GM21529 (cell line): ENCODE data around the gene POC5.
"Not testable (repeated sequence)": the region's sequence is repeated elsewhere in the genome, so short reads cannot be mapped to it uniquely, and the experiment has no call there.

Experiments
- ATAC-seq: cut with Tn5 transposase; IDR thresholded peaks from one replicate; pipeline ENCODE4 v1.9.1; 2021; ENCODE audit not compliant: unreplicated experiment

POC5 gene, protein sequence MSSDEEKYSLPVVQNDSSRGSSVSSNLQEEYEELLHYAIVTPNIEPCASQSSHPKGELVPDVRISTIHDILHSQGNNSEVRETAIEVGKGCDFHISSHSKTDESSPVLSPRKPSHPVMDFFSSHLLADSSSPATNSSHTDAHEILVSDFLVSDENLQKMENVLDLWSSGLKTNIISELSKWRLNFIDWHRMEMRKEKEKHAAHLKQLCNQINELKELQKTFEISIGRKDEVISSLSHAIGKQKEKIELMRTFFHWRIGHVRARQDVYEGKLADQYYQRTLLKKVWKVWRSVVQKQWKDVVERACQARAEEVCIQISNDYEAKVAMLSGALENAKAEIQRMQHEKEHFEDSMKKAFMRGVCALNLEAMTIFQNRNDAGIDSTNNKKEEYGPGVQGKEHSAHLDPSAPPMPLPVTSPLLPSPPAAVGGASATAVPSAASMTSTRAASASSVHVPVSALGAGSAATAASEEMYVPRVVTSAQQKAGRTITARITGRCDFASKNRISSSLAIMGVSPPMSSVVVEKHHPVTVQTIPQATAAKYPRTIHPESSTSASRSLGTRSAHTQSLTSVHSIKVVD

DNA sequence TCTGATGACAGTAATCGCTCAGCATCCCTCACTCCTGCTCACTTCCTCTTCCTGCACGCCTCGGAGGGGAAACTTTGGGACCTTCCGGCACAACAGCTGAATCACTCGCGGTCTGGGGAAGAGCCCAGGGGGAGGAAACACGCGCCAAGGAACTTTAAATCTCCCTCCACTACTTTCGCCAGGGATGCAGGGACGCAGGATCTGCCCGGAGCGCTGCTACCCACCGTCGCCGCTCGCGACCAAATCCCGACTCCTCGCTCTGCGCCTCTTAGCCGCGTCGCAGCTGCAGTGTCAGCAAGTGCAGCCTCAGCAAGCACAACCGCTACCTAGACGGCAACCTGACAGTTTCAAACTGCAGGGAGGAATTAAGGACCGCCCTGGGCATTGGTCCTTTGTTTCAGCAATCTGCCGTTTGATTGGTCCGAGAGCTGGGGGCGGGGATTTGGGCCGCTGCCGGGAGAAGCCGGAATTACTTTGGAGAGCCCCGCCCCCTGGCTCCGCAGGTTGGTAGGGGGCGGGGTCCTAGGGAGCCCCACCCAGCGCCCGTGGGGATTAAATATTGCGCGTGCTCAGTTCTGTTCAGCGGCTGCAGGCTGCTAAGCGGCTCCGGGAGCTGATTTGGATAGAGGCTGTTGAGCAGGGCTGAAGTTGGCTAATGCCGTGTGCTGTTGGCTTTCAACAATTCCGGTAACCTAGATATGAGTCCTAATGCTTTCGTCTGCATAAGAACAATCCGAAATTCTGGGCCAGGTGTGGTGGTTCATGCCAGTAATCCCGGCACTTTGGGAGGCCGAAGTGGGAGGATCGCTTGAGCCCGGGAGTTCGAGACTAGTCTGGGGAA, at the start of gene POC5:
Gene POC5, minus strand, starts transcription at position 356 of the 841 bp plus-strand sequence. CDS start 4,500 bp downstream, outside the sequence.
- peak; percentile 93 for ATAC-seq

DNA sequence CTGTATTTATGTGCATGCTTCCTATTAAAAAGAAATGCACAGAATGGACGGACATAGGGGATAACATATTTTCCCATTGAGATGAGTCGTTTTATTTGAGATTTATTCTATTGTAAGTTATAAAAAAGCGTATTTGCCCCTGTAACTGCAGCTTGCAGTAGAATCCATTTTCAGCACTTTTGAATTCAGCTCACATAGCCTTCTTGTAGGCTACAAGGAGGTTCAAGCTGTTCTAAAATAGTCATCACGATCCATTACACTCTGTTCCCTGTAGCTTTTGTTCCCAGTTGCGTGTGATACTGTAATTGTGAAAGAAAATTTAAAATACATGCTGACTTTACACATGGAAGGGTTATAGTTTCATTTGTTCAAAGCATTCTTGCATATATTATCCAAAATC, 40.9 kb upstream of the POC5 start:
- ATAC-seq, result no peak

DNA sequence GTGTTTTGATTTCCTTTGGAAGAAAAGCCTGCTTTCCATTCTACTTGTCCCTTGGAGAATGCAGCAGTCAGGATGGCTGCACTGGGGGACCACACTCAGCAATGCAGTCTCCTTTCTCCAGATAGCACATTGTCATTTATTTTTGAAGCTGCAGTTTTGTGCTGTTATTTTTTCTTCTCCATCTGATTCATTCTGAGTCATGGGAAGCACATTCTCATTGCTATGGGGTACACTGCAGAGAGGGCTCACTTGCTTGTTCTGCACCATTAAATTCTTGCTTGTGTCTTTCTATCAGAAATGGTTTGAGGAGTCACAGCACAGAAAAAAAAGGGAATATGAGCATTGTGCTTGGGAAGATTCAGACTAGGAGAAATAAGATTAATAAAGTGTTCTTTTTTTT, 39.7 kb upstream of the POC5 start:
- no peak for ATAC-seq

GRCh38 chr5:75756211-75756610, 39.0 kb upstream of the POC5 start:
- no peak for ATAC-seq

DNA sequence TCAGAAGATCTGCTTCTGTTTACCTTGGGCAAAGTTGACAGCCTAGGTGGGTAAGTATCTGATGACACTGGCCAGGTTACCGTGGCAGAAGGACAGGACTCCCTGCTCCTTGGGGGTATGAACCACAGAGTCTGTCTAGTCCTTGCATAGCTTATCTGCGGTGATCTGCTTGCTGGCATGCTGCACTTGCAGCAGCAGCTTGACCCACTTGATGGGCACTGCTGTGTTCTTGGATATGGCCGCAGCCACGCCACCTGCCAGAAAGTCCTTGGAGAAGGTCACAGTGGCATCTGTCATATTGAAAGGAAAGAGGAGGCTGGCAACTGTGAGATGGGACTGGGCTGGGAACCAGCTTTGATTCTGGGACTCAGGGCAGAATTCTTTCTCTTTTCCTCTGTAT, 35.9 kb upstream of the POC5 start:
- no peak for ATAC-seq

DNA sequence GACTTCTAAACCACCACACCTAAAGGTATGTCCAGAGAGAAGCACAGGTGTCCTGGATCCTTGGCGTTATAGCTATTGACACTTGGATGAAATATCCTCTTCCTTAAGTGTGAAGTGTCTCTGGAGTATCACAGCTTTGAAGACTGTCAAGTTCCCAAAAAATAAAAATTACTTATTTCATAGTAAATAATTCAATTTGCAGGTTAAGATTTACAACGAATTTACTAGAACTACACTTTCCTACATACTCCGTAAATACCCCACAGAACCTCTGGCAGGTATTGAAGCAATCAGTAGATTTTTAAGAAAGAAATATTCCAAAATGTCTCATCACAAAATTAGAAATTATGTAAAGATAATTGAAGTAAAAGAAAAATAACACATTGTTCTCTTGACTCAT, 27.1 kb upstream of the POC5 start:
- ATAC-seq, result no peak

GRCh38 chr5:75736273-75736672, 19.0 kb upstream of the POC5 start:
- ATAC-seq, result no peak

GRCh38 chr5:75734913-75735789, 17.9 kb upstream of the POC5 start:
- no peak for ATAC-seq

GRCh38 chr5:75733767-75734166, 16.5 kb upstream of the POC5 start:
- no peak for ATAC-seq

DNA sequence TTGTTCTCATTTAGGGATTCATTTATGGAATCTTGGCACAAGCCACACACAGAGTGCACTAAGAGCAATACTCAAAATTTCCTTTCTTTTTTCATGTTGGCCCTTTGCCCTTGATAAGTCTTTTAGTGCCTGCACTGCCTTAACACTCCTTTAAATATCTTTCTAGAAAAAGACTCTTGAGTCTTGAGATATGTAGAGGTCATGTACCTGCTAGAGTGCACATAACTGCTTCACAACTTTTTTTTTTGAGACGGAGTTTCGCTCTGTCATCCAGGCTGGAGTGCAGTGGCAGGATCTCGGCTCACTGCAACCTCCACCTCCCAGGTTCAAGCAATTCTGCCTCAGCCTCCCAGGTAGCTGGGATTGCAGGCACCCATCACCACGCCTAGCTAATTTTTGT, 14.3 kb upstream of the POC5 start:
- not testable (repeated sequence) for ATAC-seq

DNA sequence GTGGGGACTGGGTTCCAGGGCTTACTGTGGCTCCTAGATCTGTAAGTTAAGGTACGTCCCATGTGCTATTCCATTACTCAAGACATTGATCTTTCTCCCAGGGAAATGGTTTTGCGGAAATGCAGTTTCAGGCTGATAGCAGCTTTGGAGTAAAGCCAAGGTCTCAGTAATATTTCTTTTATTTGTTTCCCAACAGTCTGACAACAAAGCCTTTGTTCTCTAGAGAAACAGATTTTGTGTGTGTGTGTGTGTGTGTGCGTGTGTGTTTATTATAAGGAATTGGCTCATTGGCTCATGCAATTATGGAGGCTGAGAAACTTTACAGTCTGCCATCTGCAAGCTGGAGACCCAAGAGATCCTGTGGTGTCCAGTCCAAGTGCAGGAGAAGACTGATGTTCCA, 12.1 kb upstream of the POC5 start:
- ATAC-seq, result no peak

DNA sequence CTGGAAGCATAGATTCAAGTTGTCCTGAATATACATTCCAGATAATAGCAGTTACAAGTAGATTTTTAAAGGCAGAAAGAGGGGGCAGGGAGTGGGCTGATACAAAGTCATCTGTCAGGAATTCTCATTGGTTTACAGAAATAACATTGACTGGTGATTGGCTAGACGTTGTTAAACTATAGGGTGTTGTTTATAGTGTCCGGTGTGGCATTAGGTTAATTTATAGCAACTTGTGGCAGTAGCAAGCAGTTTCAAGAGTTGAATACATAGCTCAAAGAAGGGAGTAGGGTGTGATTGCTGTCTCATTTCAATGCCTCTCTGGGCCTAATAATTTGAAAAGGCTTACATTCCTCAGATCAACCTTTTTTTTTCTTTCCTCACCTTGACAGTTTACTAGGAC, 10.7 kb upstream of the POC5 start:
- no peak for ATAC-seq

GRCh38 chr5:75726224-75726623, 9.0 kb upstream of the POC5 start:
- ATAC-seq, result not testable (repeated sequence)

DNA sequence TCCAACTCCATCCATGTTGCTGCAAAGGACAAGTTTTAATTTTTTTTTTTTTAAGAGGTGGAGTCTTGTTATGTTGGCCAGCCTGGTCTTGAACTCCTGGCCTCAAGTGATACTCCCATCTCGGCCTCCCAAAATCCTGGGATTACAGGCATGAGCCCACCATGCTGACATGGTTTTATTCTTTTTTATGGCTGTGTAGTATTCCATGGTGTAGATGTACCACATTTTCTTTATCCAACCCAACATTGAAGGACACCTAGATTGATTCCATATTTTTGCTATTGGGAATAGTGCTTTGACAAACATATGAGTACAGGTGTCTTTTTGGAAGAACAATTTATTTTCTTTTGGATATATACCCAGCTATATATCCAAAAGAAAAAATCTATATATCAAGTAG, 6.1 kb upstream of the POC5 start:
- ATAC-seq, result no peak

DNA sequence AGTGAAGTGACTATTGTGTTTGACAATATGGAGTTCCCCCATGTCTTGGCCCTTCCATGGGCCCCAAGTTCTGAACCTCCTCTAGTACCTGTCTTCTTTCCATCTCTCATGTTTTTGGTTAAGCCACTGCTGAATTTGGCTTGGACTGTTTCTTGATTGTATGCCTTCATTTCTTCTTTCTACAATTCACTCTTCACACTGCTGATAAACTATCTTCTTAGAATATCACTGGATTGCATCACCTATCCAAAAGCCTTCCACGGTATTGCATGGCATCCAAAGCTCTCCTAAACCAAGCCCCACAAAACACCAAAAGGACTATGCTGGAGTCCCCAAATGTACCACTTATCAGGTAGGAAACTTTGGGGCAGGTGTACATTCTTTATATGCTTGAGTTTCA, 4.3 kb upstream of the POC5 start:
- ATAC-seq, result no peak

GRCh38 chr5:75720882-75721281, 3.6 kb upstream of the POC5 start:
- no peak for ATAC-seq

- peak; percentile 11 for ATAC-seq
These were observed 539 bp downstream of the POC5 start for GRCh38 chr5:75716715-75717081.

DNA sequence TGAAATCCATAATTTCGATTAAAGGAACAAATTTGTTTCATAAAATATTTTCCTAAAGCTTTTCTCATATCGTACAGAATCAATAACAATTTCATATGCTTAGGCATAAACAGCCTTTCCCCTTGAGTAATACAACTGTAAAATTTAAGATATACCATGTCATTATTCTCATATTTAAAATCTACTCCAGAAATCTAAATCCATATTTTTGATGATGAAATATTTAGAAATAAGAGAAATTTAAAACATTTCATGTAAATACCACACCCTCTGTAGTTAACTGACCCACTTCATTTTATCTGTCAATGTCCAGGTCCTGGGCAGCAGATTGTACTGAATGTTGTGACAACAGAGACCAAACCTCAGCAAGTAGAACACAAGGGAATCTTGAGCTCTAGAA, 5.1 kb downstream of the POC5 start:
- no peak for ATAC-seq

DNA sequence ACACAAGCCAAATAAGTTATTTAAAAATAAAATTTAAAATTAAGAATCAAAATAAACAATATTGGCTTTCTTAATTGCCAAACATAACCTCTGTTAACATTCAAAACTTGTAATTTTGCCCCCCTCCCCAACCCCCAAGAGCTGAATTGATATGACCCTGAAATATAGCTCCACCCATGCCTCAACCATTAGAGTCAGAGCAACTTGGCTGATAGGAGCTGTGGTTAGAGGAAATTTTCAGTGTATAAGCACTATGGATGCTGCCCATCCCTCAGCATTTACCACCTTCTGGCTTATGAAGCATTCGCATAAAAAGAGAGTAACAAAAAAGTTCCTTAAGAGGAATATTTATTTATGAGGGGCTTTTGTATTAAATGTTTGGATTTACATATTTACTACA, 6.1 kb downstream of the POC5 start:
- ATAC-seq, result no peak

DNA sequence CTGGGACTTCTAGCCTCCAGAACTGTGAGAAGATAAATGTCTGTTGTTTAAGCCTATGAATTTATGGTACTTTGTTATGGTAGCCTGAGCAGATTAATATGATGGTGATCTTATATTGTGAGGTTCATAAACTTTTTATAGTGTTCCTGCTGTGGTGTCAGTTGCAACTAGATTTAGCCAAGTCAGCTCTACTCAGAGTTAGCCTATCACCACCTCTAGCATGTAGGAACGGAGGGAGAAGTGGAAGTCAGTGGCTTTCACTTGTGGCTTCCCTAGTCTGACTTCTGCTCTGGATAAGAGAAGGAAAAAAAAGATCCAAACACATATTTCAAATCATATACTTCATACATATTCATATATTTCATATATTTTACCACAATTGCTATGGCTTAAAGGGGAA, 6.6 kb downstream of the POC5 start:
- no peak for ATAC-seq

DNA sequence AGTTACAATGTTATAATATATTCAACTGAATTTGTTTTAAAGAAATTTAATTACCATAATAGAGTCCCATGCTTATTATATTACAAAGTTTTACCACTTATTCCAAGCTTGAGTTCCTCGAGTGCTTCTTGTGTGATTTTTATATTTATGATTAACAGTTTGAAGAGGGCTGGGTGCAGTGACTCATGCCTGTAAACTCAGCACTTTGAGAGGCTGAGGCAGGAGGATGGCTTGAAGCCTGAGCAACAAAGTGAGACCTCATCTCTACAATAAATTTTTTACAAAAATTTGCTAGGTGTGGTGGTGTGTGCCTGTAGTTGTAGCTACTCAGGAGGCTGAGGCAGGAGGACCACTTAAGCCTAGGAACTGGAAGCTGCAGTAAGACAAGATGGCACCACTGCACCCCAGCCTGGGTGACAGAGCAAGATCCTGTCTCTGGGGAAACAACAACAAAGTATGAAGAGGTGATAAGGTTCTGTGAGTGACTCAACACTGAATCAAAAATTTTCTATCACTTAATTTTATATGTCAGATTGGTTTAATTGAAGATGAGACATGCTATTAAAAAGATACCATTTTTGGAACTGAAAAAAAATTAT, 9.2 kb downstream of the POC5 start:
- no peak for ATAC-seq
